Keratinocyte (primary cell): ENCODE measurements around the gene LOXHD1. TPM values are rescaled to one million over a fixed set of nuclear protein-coding genes. Genes with fewer than 3 reads are reported as not detected.

ENCODE experiments used
- DNase-seq: peaks from one replicate; pipeline ENCODE4 v3.0.0-alpha.2; 2011; ENCODE audit warnings: low read depth, missing footprints, low spot score
- FAIRE-seq: peaks from 2 replicates; lab custom pipeline; 2011; peaks lifted over from hg19 to GRCh38; lab: Jason Lieb, UNC
- H2AFZ ChIP-seq: 2 replicates; pipeline ENCODE4 v1.6.0; 2012; ENCODE audit warnings: low read length, control low read depth, inconsistent platforms; ENCODE audit not compliant: control insufficient read depth
- H3K27ac ChIP-seq: 2 replicates; pipeline ENCODE4 v1.5.1; 2011; ENCODE audit warnings: low read length; ENCODE audit not compliant: control insufficient read depth, insufficient read depth
- H3K27me3 ChIP-seq: 3 replicates; pipeline ENCODE4 v1.6.0; 2011; ENCODE audit warnings: low read length; ENCODE audit not compliant: control insufficient read depth, insufficient read depth; ENCODE audit errors: extremely low read depth
- H3K36me3 ChIP-seq, 2 experiments: 2 replicates in 1 of 2; 3 replicates in 1 of 2; pipeline ENCODE4 v1.5.1; 2011; ENCODE audit warnings: low read length in 2 of 2, mild to moderate bottlenecking in 1 of 2; ENCODE audit not compliant: control insufficient read depth in 2 of 2, insufficient read depth in 2 of 2; ENCODE audit errors: extremely low read depth in 1 of 2
- H3K4me1 ChIP-seq: 3 replicates; pipeline ENCODE4 v1.5.1; 2011; ENCODE audit warnings: low read length; ENCODE audit not compliant: control insufficient read depth, insufficient read depth; ENCODE audit errors: extremely low read depth
- H3K4me2 ChIP-seq: 3 replicates; pipeline ENCODE4 v1.6.0; 2011; ENCODE audit warnings: low read depth, low read length; ENCODE audit not compliant: control insufficient read depth, insufficient read depth; ENCODE audit errors: extremely low read depth
- H3K4me3 ChIP-seq, 3 experiments: fragments of 200-600 bp in 1 of 3; sonication (generic) in 1 of 3; 2 replicates in 2 of 3; 3 replicates in 1 of 3; pipeline ENCODE4 v1.5.1; 2011 to 2016; ENCODE audit warnings: low read length in 3 of 3, mild to moderate bottlenecking in 3 of 3, control low read depth in 2 of 3, inconsistent platforms in 1 of 3, low read depth in 1 of 3, mixed read lengths in 1 of 3, mixed run types in 1 of 3, moderate library complexity in 1 of 3; ENCODE audit not compliant: control insufficient read depth in 2 of 3, insufficient read depth in 2 of 3; ENCODE audit errors: extremely low read depth in 1 of 3
- H3K79me2 ChIP-seq: 2 replicates; pipeline ENCODE4 v1.6.0; 2012; ENCODE audit warnings: low read length; ENCODE audit not compliant: control insufficient read depth, insufficient read depth
- H3K9ac ChIP-seq: 3 replicates; pipeline ENCODE4 v1.6.0; 2011; ENCODE audit warnings: low read length; ENCODE audit not compliant: control insufficient read depth, insufficient read depth; ENCODE audit errors: extremely low read depth
- H3K9me1 ChIP-seq: 3 replicates; pipeline ENCODE4 v1.6.0; 2011; ENCODE audit warnings: low read length; ENCODE audit not compliant: control insufficient read depth, insufficient read depth; ENCODE audit errors: extremely low read depth
- H3K9me3 ChIP-seq: 2 replicates; pipeline ENCODE4 v1.5.1; 2012; ENCODE audit warnings: low read depth, low read length; ENCODE audit not compliant: control insufficient read depth
- H4K20me1 ChIP-seq: 3 replicates; pipeline ENCODE4 v1.6.0; 2011; ENCODE audit warnings: low read length; ENCODE audit not compliant: control insufficient read depth, insufficient read depth; ENCODE audit errors: extremely low read depth
- CTCF ChIP-seq, 3 experiments: IDR thresholded peaks in 1 of 3; conservative IDR thresholded peaks in 1 of 3; optimal IDR thresholded peaks in 1 of 3; 2 replicates in 2 of 3; 3 replicates in 1 of 3; pipeline versions ENCODE3 to v1.5.1; 2011; ENCODE audit warnings: low read length in 3 of 3, mild to moderate bottlenecking in 3 of 3, moderate library complexity in 2 of 3, control low read depth in 1 of 3, inconsistent platforms in 1 of 3; ENCODE audit not compliant: insufficient read depth in 2 of 3; ENCODE audit errors: extremely low read depth in 1 of 3
- EZH2 ChIP-seq: IDR thresholded peaks from one replicate; pipeline ENCODE4 v1.6.1; 2012; ENCODE audit warnings: inconsistent platforms, mild to moderate bottlenecking, low read length, moderate library complexity
- dilution Hi-C: fragments of 300-500 bp; cut with MboI; formaldehyde crosslinking; loops from one replicate; pipeline ENCODE4 v1.7.0; 2020; ENCODE audit warnings: low sequenced_read_pairs; ENCODE audit not compliant: extremely low pct_ligation_motif_present
- polyA plus RNA-seq, 5 experiments: library from polyadenylated mRNA; depleted of rRNA in 3 of 5; stranded (reverse) in 3 of 5; stranded (forward) in 1 of 5; unstranded in 1 of 5; fragments of >200 nt; gene quantifications; 1 replicate in 1 of 5; 2 replicates in 3 of 5; 3 replicates in 1 of 5; pipeline versions ENCODE4 v1.2.1 to v1.2.3, GENCODE V29; 2011 to 2012; ENCODE audit warnings: missing spikeins in 2 of 5, low read depth in 1 of 5, low replicate concordance in 1 of 5

LOXHD1 gene
- polyA plus RNA-seq, 1 donor (not counting 4 experiments of a cell fraction or from before 2014, with no cell fraction given): not detected

GRCh38 chr18:46596119-46596518 lies 60.9 kb downstream of the LOXHD1 start:
- H3K27ac ChIP-seq: no peak overlapping the region
- no peaks in the 10 kb centered on the region for H4K20me1 ChIP-seq
- dilution Hi-C loops: no loop called here
- no peak overlapping the region for H3K4me2 ChIP-seq
- H2AFZ ChIP-seq: no peak overlapping the region
- DNase-seq: no peak
- no peaks in the 10 kb centered on the region for H3K4me1 ChIP-seq
- no peaks in the 10 kb centered on the region for H3K9me3 ChIP-seq
- H3K36me3 ChIP-seq: no peaks in the 10 kb centered on the region
- no peaks in the 10 kb centered on the region for H3K27me3 ChIP-seq
- no peak overlapping the region for H3K4me3 ChIP-seq
- no peak for TF ChIP-seq CTCF (optimal IDR thresholded peaks at IDR 0.05 in 1 of 3, IDR thresholded peaks at IDR 0.05 in 1 of 3, conservative IDR thresholded peaks at IDR 0.05 in 1 of 3; ENCODE audit: extremely low read depth in 1 of 3, insufficient read depth in 2 of 3, low read length in 3 of 3)
- TF ChIP-seq EZH2: no peak
- H3K79me2 ChIP-seq: no peaks in the 10 kb centered on the region
- no peaks in the 10 kb centered on the region for H3K9me1 ChIP-seq
- FAIRE-seq: no peak
- no peak overlapping the region for H3K9ac ChIP-seq

- Histone ChIP-seq H4K20me1 (no peaks in the 10 kb centered on the region), H3K9me1 (no peaks in the 10 kb centered on the region), H3K36me3 (no peaks in the 10 kb centered on the region), H3K4me3 (no peak overlapping the region), H3K27me3 (no peaks in the 10 kb centered on the region), H3K79me2 (no peaks in the 10 kb centered on the region), H3K4me1 (no peaks in the 10 kb centered on the region), H3K4me2 (no peak overlapping the region), H3K27ac (no peak overlapping the region), H2AFZ (no peak overlapping the region), H3K9me3 (no peaks in the 10 kb centered on the region), H3K9ac (no peak overlapping the region)
- TF ChIP-seq CTCF (optimal IDR thresholded peaks at IDR 0.05 in 1 of 3, IDR thresholded peaks at IDR 0.05 in 1 of 3, conservative IDR thresholded peaks at IDR 0.05 in 1 of 3; ENCODE audit: extremely low read depth in 1 of 3, insufficient read depth in 2 of 3, low read length in 3 of 3): no peak
- no peak for TF ChIP-seq EZH2
- no peak for FAIRE-seq
- dilution Hi-C loops: no loop called here
- DNase-seq: no peak
Observed at GRCh38 chr18:46591783-46592391, 65.1 kb downstream of the LOXHD1 start.
